Endometrial microvascular endothelial cells (primary cell): ENCODE results near the gene FOXD1. TPM values are rescaled to one million over a fixed set of nuclear protein-coding genes. Genes with fewer than 3 reads are reported as not detected.
"Not testable (repeated sequence)": the region's sequence is repeated elsewhere in the genome, so short reads cannot be mapped to it uniquely, and the experiment has no call there.

Experiments
- in situ Hi-C: cut with HindIII; loops from 2 replicates; pipeline ENCODE4 v1.10.0; 2017; ENCODE audit warnings: low sequenced_read_pairs, low pct_unique_long_range_greater_than_20kb; ENCODE audit errors: inconsistent ontology term
- total RNA-seq: library from RNA; depleted of rRNA; stranded (reverse); fragments of >200 nt; gene quantifications from one replicate; pipeline ENCODE4 v1.2.3, GENCODE V29; 2015; ENCODE audit errors: inconsistent ontology term

The FOXD1 gene
- 0.09 TPM for total RNA-seq

DNA sequence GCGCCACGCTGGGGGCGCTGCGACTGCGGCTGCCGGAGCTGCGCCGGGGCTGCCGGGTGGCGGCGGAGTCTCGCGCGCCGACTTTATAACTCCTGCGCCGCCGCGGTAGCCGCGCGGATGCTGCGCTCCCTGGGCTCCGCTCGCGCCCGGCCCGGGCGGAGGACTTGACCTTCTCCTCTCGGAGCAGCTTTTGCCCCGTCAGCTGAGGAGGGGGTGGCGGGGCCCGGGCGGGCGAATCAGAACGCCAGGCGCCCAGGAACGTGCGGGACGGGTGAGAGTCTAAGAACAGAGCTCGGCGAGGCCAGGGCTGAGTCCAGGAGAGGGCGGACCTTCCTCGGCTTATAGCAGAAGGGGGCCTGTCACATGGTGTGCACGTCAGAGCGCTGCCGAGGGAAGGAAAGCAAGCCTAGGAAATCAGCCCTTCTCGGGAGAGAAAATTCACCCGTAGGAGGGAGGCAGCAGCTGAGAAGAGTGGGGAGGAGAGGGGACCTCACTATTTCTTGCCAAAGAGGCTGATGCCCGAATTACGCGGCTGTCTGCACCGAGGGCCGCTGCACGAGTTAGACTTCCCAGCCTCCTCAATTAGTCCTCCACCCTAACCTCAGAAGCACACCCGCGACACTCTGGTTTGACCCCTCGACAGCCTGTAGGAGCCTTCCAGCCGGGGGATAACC is at the start of gene FOXD1:
Gene FOXD1, minus strand, starts transcription at position 315 of the 674 bp plus-strand sequence. CDS start 415 bp downstream, outside the sequence.
- in situ Hi-C loops = no loop called here

DNA sequence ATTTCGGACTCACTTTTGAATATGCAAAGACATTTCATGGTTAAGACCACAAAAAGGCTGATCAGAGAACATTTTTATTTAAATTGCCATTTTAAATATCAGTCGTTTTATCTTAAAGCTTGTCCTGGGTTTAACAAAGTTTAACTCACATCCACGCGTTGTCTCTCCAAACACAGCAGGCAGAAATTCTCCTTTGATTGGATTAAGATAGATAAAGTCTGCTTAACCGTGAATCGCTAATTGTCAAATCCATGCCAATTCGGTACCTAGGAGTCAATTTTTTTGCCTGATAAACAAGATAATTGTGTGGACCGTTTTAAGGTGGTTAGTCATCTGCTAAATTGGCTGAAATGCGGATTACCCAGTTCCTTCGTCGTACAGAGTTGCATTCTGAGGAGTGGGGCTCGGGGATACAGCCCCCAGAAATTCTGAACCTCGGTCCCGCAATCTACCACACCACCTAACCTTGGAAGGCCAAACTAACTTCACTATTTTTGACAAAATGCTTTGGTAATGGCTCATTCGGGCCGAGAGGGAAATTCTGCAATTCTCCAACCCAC is 49.0 kb upstream of the FOXD1 start:
- in situ Hi-C loops = no loop called here

DNA sequence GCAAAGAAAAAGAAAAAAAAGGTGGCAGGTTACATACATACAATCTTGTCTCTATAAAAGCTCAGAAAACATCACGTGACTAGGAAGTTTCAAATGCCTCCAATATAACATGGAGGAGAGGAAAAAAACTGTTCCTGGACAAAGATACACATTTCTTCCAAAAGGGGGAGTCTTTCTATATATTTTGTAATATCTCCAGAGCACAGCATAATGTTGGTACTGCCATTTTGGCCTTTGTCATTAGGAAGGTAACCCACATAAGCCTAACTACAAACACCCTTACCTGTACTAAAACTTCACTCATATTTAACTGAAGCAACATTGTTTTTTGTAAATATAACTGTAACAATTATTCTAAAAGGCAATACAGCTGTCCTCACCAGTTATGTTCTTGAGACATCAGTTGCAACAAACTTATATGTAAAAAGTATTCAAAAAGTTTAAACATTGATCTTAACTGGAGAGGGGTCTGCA is 48.4 kb upstream of the FOXD1 start:
- in situ Hi-C loops = no loop called here

GRCh38 chr5:73495772-73496335 is 47.3 kb upstream of the FOXD1 start:
- in situ Hi-C loops = no loop called here

DNA sequence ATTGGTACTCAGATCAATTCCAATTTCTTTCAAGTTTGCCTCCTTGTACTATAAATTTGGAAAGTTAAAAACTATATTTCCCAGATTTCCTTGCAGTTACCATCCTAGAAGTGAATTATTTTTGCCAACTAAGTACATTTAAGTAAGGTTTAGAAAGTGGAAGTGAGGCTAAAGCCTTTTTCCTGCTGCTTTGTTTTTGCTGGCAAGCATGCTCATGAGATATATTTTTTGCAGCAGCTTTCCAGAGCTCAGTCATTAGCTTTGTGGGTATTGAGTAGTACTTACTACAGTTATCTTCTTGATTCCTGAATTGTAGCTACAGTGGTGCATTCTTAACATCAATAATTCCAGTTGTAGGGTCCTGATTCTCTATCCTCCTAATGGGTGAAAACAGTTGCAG is 46.1 kb upstream of the FOXD1 start:
- in situ Hi-C loops = no loop called here

DNA sequence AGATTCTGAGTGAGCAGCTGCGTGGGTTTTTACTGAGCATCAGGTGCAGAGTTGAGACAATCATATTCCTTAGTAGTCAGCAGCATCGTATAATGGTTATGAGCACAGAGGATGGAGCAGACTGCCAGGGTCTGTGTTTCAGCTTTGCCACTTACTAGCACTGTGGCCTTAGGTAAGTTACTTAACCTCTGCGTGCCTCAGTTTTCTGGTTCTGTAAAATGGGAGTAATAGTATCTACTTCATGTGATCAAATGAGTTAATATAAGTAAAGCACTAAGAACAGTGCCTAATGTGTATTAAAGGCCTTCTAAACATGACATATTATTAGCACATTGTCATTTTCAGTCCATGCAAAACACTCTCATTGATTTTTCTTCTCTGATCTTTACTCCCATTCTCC is 44.8 kb upstream of the FOXD1 start:
- in situ Hi-C loops = no loop called here

- in situ Hi-C loops = no loop called here
Observed at GRCh38 chr5:73491155-73491554, 42.6 kb upstream of the FOXD1 start.

GRCh38 chr5:73490088-73490487 is 41.5 kb upstream of the FOXD1 start:
- in situ Hi-C loops = no loop called here

DNA sequence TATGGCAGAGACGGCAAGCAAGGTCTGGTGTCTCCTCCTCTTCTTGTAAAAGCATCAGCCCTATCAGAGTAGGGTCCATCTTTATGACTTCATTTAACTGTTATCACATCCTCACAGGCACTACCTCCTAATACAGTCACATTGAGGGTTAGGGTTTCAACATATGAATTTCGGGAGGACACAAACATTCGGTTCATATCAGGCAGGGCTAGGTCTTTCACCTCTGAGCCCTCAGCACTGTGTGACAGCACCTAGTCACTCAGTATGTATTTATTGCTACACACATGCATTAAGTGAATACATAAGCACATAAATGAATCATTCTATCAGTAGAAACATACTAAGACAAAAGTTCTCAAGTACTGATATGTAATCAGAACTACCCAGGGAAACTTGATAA is 40.2 kb upstream of the FOXD1 start:
- in situ Hi-C loops = no loop called here

DNA sequence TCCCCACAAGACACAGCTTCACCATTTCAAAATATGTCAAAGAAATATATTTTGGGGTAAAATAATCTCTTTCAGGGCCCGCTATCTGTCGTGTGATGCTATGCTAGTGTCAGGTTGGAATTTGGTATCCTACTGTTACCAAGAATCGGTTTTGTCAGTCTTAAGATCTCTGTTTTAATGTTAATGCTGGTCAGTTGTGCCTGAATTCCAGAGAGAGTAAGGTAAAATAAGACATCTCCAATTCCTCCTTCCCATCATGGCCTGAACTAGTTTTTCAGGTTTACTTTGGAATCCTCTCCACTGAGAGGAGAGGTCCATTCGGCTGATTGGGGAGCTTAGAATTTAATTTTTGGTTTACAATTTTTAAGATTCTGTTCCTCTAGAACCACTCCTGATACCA is 39.2 kb upstream of the FOXD1 start:
- in situ Hi-C loops = no loop called here

DNA sequence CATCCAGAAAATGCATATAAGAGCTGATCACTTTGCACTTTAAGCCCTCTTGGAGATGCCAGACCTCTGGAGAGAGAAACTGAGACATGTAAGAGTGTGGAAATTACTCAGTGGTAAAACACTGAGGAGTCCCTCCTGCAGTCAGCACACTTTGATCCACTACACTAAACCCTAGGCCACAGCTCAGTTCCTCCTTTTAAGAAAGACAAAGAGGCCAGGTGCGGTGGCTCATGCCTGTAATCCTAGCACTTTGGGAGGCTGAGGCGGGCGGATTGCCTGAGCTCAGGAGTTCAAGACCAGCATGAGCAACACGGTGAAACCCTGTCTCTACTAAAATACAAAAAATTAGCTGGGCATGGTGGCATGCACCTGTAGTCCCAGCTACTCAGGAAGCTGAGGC is 38.7 kb upstream of the FOXD1 start:
- in situ Hi-C loops = not testable (repeated sequence)

GRCh38 chr5:73486119-73486899 is 37.7 kb upstream of the FOXD1 start:
- in situ Hi-C loops = no loop called here

DNA sequence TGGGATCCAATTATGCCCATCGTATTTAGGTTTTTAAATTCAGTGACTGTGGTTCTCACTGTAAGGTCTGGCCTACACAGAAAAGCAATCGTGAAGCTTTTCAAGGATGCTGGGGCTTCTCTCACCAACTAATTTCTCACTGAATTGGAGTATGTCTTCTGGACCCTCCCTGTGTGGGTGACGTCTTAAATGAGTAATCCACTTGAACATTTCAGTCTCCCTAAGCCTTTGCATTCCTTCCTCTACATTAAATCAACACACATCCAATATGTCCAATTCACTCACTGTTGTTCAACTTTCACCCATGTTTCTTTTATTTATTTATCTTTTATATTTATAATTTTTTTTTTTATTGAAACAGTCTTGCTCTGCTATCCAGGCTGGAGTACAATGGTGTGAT is 37.1 kb upstream of the FOXD1 start:
- in situ Hi-C loops = no loop called here

GRCh38 chr5:73484511-73484910 is 35.9 kb upstream of the FOXD1 start:
- in situ Hi-C loops = no loop called here

DNA sequence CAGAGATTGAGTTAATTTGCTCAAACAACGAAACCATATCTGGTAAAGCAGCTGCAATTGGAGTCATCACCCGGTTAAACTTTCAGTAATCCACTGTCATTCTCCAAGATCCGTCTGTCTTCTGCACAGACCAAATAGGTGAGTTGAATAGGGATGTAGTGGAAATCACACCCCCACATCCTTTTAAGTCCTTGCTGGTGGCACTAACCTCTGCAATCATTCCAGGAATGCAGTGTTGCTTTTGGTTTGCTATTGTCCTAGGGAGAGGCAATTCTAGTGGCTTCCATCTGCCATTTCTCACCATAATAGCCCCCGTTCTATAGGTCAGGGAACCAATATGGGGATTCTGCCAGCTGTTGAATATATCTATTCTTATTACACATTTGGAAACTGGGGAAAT is 35.1 kb upstream of the FOXD1 start:
- in situ Hi-C loops = no loop called here

GRCh38 chr5:73482383-73483136 is 34.0 kb upstream of the FOXD1 start:
- in situ Hi-C loops = no loop called here

GRCh38 chr5:73480500-73480899 is 31.9 kb upstream of the FOXD1 start:
- in situ Hi-C loops = no loop called here

DNA sequence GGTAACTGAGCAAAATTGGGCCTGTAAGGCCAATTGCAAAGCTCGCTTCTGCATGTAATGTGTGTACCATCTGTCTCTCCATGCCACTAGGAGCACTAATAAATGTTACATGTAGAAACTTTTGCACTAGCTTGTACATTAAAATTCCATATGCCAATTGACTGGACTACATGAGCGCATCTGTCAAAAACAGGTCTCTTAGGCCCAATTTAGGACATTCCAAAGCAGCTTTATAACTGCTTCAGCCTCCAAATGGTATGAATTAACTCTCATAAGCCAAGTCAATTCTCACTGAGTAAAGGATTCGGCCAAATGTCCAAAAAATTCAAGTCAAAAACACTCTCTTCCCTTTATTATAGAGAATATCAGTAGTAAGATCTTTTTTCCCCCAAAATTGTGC is 23.5 kb upstream of the FOXD1 start:
- in situ Hi-C loops = loop anchor here (25.0 kb wide), 1 partner anchor 385 kb away; no protein-coding TSS in a partner anchor

GRCh38 chr5:73471654-73472053 is 23.1 kb upstream of the FOXD1 start:
- in situ Hi-C loops = loop anchor here (25.0 kb wide), 1 partner anchor 384 kb away; no protein-coding TSS in a partner anchor
